VCaP (cell line): ENCODE data around the gene PSD.
A peak's percentile ranks its signal among the peaks of the same experiment; 100 is the strongest.

Experiments
- H3K27ac ChIP-seq: fragments of 450-650 bp; 2 replicates; pipeline ENCODE4 v1.5.1; 2017
- CTCF ChIP-seq: fragments of 450-650 bp; conservative IDR thresholded peaks from 2 replicates; pipeline ENCODE4 v1.5.1; 2017; ENCODE audit warnings: mild to moderate bottlenecking, moderate library complexity

Gene PSD

GRCh38 chr10:102429468-102429867 is 10.9 kb upstream of the PSD start:
- no peak for TF ChIP-seq CTCF
- H3K27ac ChIP-seq, result no peak overlapping the region

GRCh38 chr10:102426803-102427287 is 8.3 kb upstream of the PSD start:
- TF ChIP-seq CTCF, result no peak
- no peak overlapping the region for H3K27ac ChIP-seq

- no peak for TF ChIP-seq CTCF
- no peak overlapping the region for H3K27ac ChIP-seq
Measured at GRCh38 chr10:102425444-102425843, 6.9 kb upstream of the PSD start.

- TF ChIP-seq CTCF, result no peak
- H3K27ac ChIP-seq, result no peak overlapping the region
Measured at GRCh38 chr10:102424916-102425315, 6.3 kb upstream of the PSD start.

GRCh38 chr10:102424145-102424544 is 5.6 kb upstream of the PSD start:
- no peak overlapping the region for H3K27ac ChIP-seq
- TF ChIP-seq CTCF, result no peak

GRCh38 chr10:102423372-102423968 is 4.9 kb upstream of the PSD start:
- no peak for TF ChIP-seq CTCF

GRCh38 chr10:102422545-102423129 is 4.1 kb upstream of the PSD start:
- H3K27ac ChIP-seq, result peak overlapping the region; percentile 95
- TF ChIP-seq CTCF, result peak; percentile 93

More at GRCh38 chr10:102423372-102423968, 4.9 kb upstream of the PSD start:
- H3K27ac ChIP-seq, result peak overlapping the region; percentile 95
